Measurements from ENCODE around the gene CCN2.
"Not testable (repeated sequence)": the region's sequence is repeated elsewhere in the genome, so short reads cannot be mapped to it uniquely, and the experiment has no call there.

CCN2 gene

DNA sequence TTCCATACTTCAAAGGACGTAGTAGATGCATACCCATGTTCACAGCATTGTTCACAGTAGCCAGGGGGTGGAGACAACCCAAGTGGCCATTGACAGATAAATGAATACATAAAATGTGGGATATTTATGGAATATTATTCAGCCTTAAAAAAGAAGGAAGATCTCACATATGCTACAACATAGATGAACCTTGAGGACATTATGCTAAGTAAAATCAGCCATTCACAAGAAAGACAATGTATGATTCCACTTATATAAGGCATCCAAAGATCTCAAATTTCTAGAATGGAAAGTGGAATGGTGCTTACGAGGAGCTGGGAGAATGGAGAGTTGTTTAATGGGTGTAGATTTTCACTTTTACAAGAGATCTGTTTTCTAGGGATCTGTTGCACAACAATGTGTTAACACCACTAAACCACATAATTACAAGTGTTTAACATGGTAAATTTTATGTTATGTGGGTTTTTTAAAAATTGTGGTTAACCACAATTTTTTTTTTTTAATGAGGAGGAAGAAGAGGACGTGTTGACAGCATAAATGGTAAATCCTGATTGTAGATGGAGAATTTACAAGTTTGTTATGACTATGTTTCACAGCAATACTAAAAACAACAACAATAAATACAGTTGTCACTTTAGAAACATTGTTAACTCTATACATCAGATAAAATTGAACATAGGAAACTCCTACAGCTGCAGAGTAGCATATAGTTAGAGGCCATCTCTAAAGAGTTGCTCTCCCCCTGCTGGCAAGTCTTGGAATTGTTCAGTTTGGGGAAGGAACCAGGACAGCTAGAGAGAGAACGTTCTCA is 41.6 kb downstream of the CCN2 start:
- peak; percentile 70 for DNase-seq (ENCODE audit: low spot score)

DNA sequence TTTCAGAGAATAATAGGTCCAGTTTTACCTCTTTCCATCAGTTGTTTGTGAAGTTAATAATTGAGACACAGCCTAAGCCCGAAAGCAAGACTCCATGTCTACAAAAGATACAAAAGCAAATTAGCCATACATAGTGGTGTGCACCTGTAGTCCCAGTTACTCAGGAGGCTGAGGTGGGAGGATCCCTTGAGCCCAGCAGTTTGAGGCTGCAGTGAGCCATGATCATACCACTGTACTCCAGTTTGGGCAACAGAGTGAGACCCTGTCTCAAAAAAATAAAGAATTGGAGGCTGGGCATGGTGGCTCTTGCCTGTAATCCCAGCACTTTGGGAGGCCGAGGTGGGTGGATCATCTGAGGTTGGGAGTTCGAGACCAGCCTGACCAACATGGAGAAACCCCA is 42.4 kb downstream of the CCN2 start:
- DNase-seq (ENCODE audit: low spot score) = not testable (repeated sequence)

DNA sequence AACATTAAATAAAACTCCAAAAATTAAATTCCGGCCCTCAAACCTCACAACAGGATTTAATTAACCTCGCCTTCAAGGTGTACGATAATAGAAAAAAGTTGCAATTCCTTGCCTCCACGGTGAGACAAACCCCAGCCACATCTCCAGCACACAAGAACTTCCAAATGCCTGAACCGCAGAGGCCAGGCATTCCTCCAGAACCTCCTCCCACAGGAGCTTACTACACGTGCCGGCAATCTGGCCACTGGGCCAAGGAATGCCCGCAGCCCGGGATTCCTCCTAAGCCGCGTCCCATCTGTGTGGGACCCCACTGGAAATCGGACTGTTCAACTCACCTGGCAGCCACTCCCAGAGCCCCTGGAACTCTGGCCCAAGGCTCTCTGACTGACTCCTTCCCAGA is 47.4 kb downstream of the CCN2 start:
- DNase-seq (ENCODE audit: low spot score) = not testable (repeated sequence)

DNA sequence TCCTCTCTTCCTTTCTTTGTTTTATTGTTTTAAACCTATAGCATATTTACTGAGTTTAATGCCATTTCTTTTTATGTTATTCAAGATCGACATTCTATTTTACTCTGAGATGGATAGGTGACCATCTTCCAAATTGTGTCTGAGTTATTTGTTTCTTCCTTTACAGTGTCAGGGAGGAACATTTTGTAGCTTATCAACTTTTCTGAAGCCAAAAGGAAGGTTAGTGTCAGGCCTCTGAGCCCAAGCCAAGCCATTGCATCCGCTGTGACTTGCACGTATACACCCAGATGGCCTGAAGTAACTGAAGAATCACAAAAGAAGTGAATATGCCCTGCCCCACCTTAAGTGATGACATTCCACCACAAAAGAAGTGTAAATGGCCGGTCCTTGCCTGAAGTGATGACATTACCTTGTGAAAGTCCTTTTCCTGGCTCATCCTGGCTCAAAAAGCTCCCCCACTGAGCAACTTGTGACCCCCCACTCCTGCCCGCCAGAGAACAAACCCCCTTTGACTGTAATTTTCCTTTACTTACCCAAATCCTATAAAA is 49.8 kb downstream of the CCN2 start:
- not testable (repeated sequence) for DNase-seq (ENCODE audit: low spot score)

DNA sequence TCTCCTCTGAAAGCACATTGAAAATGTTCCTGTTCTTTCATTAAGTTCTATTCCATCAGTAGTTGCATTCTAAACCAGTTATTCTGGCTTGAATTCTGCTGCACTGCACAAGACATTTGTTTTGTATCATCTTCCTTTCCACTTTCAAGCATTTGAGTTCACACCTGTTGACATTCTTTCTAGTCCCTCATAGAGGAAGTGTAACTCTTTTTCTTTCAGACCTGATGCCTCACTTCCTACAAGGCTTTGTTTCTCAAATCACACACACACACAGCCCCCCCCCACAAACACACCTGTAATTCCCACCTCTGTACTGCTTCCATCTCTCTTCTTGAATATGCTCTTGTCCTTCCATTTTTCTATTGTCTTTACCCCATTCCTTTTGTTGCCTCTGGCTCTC is 50.9 kb downstream of the CCN2 start:
- DNase-seq (ENCODE audit: low spot score) = no peak

DNA sequence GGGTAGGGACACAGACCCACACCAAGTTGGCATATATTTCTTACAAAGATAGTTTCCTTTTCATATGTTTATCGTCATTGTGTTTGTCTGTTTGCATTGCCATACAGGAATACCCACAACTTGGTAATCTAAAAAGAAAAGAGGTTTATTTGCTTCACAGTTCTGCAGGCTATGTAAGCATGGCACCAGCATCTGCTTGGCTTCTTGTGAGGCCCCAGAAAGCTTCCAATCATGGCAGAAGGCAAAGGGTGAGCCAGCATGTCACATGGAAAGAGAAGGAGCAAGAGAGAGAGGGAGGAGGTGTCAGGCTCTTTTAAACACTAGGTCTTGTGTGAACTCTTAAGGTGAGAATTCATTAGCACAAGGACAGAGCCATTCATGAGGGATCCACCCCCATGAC is 52.5 kb downstream of the CCN2 start:
- DNase-seq (ENCODE audit: low spot score) = no peak
